ENCODE data around the gene THAP10.

Gene THAP10

GRCh38 chr15:70866982-70867641, 25.1 kb downstream of the THAP10 start:
- TF ChIP-seq CTCF (IDR thresholded peaks at IDR 0.05; ENCODE audit: low read length) (no peak), EZH2 (IDR thresholded peaks at IDR 0.05; ENCODE audit: borderline replicate concordance, low read length) (no peak)

DNA sequence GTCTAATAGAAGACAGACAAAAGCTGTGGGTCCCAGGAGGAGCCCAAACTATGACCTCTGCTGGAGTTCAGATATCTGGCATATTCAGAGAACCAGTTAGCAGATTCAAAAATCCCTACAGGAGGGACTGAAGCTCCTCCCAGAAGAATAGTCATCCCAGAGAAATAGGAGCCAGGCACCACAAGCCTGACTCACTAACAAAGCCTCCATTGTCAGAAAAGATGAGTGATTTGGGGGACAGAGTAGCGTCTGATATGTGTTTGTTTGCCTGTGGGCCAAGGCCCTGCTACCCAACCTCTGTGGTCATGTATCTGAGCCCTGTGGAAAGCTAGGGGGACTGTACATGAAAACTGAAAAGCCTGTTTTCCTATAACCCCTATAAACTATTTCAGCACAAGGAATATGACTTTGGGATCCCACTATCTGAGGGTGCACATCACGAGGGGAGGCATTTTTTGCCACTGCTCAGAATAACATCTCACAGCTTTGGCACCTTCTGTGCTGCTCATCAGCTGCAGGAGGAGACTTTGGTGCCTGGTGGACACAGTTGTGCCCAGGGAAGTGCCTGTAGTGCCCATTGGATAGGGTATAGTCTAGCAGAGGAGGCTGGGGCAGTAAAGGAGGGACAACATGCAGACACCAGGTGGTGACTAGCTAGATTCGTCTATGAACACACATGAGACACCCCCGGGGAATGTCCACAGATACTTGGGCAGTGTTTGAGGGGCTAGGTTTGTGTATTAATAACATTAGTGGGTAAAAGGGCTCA, 28.6 kb downstream of the THAP10 start:
- Histone ChIP-seq H3K9me2 (ENCODE audit: low read depth, low read length) (no peaks in the 10 kb centered on the region), H3K4me3 (ENCODE audit: low read depth, low read length, poor library complexity, severe bottlenecking) (no peak overlapping the region), H3K27ac (ENCODE audit: low read depth, low read length, poor library complexity, severe bottlenecking) (no peak overlapping the region), H3K9ac (ENCODE audit: low read length) (no peak overlapping the region), H3K79me2 (ENCODE audit: insufficient read depth, low read length) (no peaks in the 10 kb centered on the region), H3F3A (ENCODE audit: insufficient read depth, low read length) (no peaks in the 10 kb centered on the region), H2AFZ (ENCODE audit: low read length) (no peak overlapping the region), H3K4me2 (ENCODE audit: low read length) (no peak overlapping the region), H3K27me3 (ENCODE audit: insufficient read depth, low read length) (no peaks in the 10 kb centered on the region), H3K4me1 (ENCODE audit: insufficient read depth, low read length, severe bottlenecking) (no peaks in the 10 kb centered on the region), H4K20me1 (ENCODE audit: insufficient read depth, low read length) (no peaks in the 10 kb centered on the region), H3K36me3 (ENCODE audit: insufficient read depth, low read length) (no peaks in the 10 kb centered on the region), H3K9me3 (ENCODE audit: low read length) (no peaks in the 10 kb centered on the region)
- TF ChIP-seq EZH2 (IDR thresholded peaks at IDR 0.05; ENCODE audit: borderline replicate concordance, low read length) (no peak), CTCF (IDR thresholded peaks at IDR 0.05; ENCODE audit: low read length) (no peak)

More at GRCh38 chr15:70866982-70867641, 25.1 kb downstream of the THAP10 start:
- Histone ChIP-seq H3K4me1 (ENCODE audit: insufficient read depth, low read length, severe bottlenecking) (no peaks in the 10 kb centered on the region), H3K4me2 (ENCODE audit: low read length) (no peak overlapping the region), H3K27me3 (ENCODE audit: insufficient read depth, low read length) (no peaks in the 10 kb centered on the region), H2AFZ (ENCODE audit: low read length) (no peak overlapping the region), H4K20me1 (ENCODE audit: insufficient read depth, low read length) (no peaks in the 10 kb centered on the region), H3K9ac (ENCODE audit: low read length) (no peak overlapping the region), H3K9me2 (ENCODE audit: low read depth, low read length) (no peaks in the 10 kb centered on the region), H3F3A (ENCODE audit: insufficient read depth, low read length) (no peaks in the 10 kb centered on the region), H3K9me3 (ENCODE audit: low read length) (no peaks in the 10 kb centered on the region), H3K36me3 (ENCODE audit: insufficient read depth, low read length) (no peaks in the 10 kb centered on the region), H3K4me3 (ENCODE audit: low read depth, low read length, poor library complexity, severe bottlenecking) (no peak overlapping the region), H3K79me2 (ENCODE audit: insufficient read depth, low read length) (no peaks in the 10 kb centered on the region), H3K27ac (ENCODE audit: low read depth, low read length, poor library complexity, severe bottlenecking) (no peak overlapping the region)

- H3K27ac ChIP-seq (ENCODE audit: low read depth, low read length, poor library complexity, severe bottlenecking): no peak overlapping the region
- no peaks in the 10 kb centered on the region for H3K27me3 ChIP-seq (ENCODE audit: insufficient read depth, low read length)
- no peaks in the 10 kb centered on the region for H3K9me2 ChIP-seq (ENCODE audit: low read depth, low read length)
- H3K4me2 ChIP-seq (ENCODE audit: low read length): no peak overlapping the region
- no peak overlapping the region for H3K9ac ChIP-seq (ENCODE audit: low read length)
- H3K4me1 ChIP-seq (ENCODE audit: insufficient read depth, low read length, severe bottlenecking): no peaks in the 10 kb centered on the region
- H3K4me3 ChIP-seq (ENCODE audit: low read depth, low read length, poor library complexity, severe bottlenecking): no peak overlapping the region
- H3K9me3 ChIP-seq (ENCODE audit: low read length): no peaks in the 10 kb centered on the region
- H3K79me2 ChIP-seq (ENCODE audit: insufficient read depth, low read length): no peaks in the 10 kb centered on the region
- no peak for TF ChIP-seq CTCF (IDR thresholded peaks at IDR 0.05; ENCODE audit: low read length)
- TF ChIP-seq EZH2 (IDR thresholded peaks at IDR 0.05; ENCODE audit: borderline replicate concordance, low read length): no peak
- no peaks in the 10 kb centered on the region for H3K36me3 ChIP-seq (ENCODE audit: insufficient read depth, low read length)
- H2AFZ ChIP-seq (ENCODE audit: low read length): no peak overlapping the region
- H3F3A ChIP-seq (ENCODE audit: insufficient read depth, low read length): no peaks in the 10 kb centered on the region
- H4K20me1 ChIP-seq (ENCODE audit: insufficient read depth, low read length): no peaks in the 10 kb centered on the region
Measured at GRCh38 chr15:70859998-70860397, 32.2 kb downstream of the THAP10 start.
